ENCODE measurements around the gene RUNX3. TPM values are rescaled to one million over a fixed set of nuclear protein-coding genes. Genes with fewer than 3 reads are reported as not detected.

RUNX3 gene
- 5.1 to 9.6 TPM (median 6.2 TPM) in 5 replicates for total RNA-seq (2022; extraction: Qiagen RNA extraction; ENCODE audit: low read depth)

DNA sequence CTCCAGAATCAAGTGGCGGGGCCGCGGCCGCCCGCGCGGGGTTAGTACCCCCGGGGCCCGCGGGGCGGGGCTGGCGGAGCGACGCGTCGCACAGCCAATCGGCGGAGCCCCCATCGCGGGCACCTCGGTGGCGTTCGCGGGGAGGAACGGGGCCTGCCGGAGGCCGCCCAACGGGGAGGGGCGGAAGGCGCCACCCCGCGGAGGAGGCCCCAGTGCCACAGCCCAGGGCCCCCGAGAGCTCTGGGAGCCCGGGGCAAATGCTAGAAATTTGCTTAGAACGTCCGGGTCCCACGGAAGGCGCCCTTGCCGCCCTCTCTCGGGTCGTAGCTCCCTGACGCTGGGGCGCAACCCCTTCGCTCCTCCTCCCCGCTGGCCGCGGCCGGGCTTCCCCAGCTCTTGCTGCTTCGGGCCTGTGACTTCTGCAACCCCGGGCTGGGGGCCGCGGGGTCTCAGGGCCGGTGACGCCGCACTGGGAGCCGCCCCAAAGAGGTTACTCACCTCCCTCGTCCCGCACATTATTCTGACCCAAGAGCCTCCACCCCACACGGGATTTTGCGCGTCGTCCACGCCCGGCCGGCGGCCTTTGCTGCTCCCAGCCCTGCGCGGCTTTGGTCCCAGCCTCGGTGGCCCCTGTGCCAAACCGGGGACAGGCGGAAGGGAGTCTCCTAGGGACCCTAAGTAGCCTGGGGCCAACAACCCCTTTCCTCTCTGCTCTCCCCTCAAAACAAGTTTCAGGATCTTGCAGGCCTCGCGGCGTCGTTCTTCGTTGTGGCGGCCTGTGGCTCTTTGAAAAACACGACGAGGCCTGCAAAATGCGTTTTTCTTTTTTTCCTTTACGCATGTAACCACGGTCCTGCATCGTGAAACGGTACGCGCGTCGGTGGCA, at the start of gene RUNX3:
TSS of gene RUNX3 (minus strand) at position 17 of the 886 bp plus-strand sequence. CDS start 408 bp downstream, outside the sequence.

Other genes starting within 250 kb of the RUNX3 start
- 31.5 to 51.9 TPM (median 41.0 TPM) in 5 replicates for gene CLIC4, start 184.8 kb downstream of the RUNX3 start, total RNA-seq (2022; extraction: Qiagen RNA extraction; ENCODE audit: low read depth)